Measurements from ENCODE around the gene KCNH1.
"Not testable (repeated sequence)": the region's sequence is repeated elsewhere in the genome, so short reads cannot be mapped to it uniquely, and the experiment has no call there.

The KCNH1 gene

DNA sequence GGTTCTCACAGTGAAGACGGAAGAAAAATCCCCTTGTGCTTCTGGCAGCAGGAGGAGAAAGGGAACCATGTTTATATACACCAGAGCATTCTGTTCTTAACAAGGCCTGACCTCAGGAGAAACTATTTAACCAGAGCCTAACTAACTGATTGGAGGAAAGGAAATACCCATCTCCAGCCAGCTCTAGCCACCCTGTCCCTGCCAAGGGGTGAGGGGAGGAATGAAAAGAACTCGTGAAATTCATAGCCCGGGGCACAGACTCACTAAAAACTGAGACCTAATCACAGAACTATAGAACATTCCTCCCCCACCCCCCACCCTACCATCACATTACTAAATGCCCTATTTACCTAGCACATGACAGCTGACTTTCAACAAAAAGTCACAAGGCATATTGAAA lies 65.0 kb downstream of the KCNH1 start:
- Mint-ChIP-seq H3K27ac (no peak overlapping the region), H3K4me3 (no peak overlapping the region), H3K27me3 (peaks cover 0 to 12% of the 10 kb centered on the region in 2 donors), H3K9me3 (peaks cover 0 to 2% of the 10 kb centered on the region in 2 donors), H3K36me3 (no peaks in the 10 kb centered on the region), H3K4me1 (no peaks in the 10 kb centered on the region)
- ATAC-seq (replicated peaks), result no peak
- DNase-seq, result no peak

DNA sequence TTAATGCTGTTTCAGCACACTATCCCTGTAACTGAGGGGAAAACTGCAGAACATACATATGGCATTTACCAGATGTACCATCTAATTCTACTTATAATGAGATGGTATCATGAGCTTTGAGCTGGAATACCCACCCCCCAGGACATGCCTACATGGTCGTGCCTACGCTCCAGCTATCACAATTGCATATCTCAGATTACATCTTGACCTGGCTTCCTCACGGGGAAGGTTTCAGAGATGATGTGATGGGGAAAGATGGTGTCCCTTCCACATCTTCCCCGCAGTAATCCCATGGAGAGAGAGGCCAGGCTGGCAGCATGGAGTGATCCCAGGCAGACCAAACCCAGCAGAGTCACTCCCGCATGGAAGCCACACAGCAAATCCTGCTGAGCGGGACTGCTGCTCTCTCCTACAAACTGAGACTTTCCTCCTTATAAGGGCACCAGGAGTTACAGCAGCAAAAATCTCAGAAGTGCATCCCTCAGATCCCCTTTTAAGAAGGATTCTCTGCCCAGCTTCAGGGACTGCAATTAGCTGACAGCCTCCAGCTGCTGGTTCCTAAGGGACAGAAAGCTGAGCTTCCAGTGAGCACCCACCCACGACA lies 67.1 kb downstream of the KCNH1 start:
- DNase-seq (no peak), ATAC-seq (replicated peaks) (no peak)
- Mint-ChIP-seq H3K36me3 (no peaks in the 10 kb centered on the region), H3K27me3 (peaks cover 6 to 12% of the 10 kb centered on the region in 2 donors), H3K27ac (no peak overlapping the region), H3K4me1 (no peaks in the 10 kb centered on the region), H3K4me3 (no peak overlapping the region), H3K9me3 (peaks cover 4 to 5% of the 10 kb centered on the region in 2 donors)

DNA sequence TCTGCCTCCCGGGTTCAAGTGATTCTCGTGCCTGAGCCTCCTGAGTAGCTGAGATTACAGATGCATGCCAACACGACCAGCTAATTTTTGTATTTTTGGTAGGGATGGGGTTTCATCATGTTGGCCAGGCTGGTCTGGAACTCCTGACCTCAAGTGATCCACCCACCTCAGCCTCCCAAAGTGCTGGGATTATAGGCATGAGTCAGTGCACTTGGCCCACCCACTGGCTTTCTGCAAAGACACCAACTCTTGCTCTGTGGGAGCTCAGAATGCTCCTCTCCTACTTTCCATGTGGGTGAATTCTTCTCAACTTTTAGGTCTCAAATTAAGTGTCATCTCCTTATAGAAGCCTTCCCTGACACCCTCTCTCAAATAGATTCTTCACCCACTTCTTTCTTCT lies 92.1 kb downstream of the KCNH1 start:
- H3K9me3 Mint-ChIP-seq; DNase-seq; H3K27ac Mint-ChIP-seq; ATAC-seq (replicated peaks); H3K36me3 Mint-ChIP-seq; H3K4me1 Mint-ChIP-seq; H3K4me3 Mint-ChIP-seq: not testable (repeated sequence)
- H3K27me3 Mint-ChIP-seq, result peaks cover 10 to 23% of the 10 kb centered on the region in 2 donors

DNA sequence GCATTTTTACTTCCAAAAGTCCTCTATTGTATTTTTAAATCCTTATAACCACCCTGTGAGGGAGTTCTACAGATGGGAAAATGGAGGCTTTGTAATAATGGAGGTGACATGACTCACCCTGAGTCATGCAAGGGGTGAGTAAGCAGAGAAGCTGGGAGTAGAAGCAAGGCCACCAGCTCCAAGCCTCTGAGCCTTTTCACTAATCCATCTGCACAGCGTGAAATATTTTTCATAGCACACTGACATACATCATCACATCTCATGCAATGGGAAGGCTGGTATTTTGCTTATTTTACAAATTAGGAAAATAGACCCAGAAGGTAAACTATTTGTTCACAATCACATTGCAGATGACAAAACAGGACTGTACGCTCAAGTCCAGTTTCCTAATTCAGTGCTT lies 96.9 kb downstream of the KCNH1 start:
- peaks cover 0 to 1% of the 10 kb centered on the region in 2 donors for H3K9me3 Mint-ChIP-seq
- H3K4me1 Mint-ChIP-seq, result no peaks in the 10 kb centered on the region
- ATAC-seq (replicated peaks), result no peak
- no peak overlapping the region for H3K27ac Mint-ChIP-seq
- H3K4me3 Mint-ChIP-seq, result no peak overlapping the region
- no peaks in the 10 kb centered on the region for H3K36me3 Mint-ChIP-seq
- no peaks in the 10 kb centered on the region for H3K27me3 Mint-ChIP-seq
- DNase-seq, result no peak

DNA sequence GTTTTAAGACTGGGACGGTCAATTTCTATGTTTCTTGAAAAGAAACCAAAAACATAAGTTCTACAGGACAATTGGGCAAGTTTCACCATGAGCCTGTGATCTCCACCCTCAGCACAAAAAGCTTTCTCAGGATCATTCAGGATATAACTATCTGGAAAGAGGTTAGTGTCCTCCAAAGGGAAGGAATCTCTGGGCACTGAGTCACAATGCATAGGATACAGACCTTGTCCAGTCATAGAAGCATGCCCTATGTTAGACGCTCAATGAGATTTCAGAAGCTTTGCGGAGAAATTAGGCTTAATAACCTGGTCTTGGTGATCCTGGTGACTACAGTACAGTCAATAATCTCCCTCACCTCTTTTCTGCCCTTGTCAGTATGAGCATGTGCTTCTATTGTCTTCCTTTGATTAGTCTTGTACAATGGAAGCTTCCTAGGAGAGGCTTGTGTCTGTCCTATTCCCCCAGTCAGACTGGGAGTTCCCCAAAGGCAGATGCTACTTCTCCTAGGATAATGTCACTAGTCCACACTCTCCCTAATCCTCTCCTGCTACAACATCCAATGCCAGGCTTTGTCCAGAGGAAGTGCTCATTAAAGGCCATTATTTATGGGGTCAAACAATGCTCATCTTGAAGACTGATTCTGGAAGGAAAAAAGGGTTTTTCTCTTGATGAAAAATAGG lies 97.4 kb downstream of the KCNH1 start:
- Mint-ChIP-seq H3K4me3 (no peak overlapping the region), H3K27ac (no peak overlapping the region), H3K27me3 (no peaks in the 10 kb centered on the region), H3K9me3 (peaks cover 0 to 1% of the 10 kb centered on the region in 2 donors), H3K36me3 (no peaks in the 10 kb centered on the region), H3K4me1 (no peaks in the 10 kb centered on the region)
- ATAC-seq (replicated peaks) (no peak), DNase-seq (no peak)

DNA sequence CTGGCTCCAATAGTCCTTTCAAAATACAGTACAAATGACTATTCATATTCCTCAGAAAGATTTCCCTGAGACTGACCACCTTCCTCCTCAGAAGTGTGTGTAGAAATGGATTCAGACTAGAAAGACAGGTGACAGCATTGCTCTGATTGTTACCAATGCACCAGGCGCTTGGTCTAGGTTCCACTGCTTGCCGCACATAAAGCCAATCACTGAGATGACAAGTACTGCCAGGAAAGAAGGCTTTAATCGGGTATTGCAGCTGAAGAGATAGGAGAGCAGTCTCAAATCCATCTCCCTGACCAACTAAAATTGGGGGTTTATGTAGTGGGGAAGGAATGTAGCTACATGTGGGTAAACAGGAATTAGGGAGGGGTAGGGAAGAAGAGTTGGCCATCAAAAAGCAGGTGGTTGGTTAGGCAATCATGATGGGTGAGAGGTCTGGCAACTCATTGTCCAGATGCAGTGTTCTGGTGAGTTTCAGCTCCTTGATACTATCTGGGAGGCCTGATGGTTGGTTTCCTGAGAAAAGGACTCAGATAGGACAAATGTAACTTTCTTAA lies 98.0 kb downstream of the KCNH1 start:
- no peak overlapping the region for H3K27ac Mint-ChIP-seq
- H3K9me3 Mint-ChIP-seq, result peaks cover 0 to 1% of the 10 kb centered on the region in 2 donors
- no peak overlapping the region for H3K4me3 Mint-ChIP-seq

DNA sequence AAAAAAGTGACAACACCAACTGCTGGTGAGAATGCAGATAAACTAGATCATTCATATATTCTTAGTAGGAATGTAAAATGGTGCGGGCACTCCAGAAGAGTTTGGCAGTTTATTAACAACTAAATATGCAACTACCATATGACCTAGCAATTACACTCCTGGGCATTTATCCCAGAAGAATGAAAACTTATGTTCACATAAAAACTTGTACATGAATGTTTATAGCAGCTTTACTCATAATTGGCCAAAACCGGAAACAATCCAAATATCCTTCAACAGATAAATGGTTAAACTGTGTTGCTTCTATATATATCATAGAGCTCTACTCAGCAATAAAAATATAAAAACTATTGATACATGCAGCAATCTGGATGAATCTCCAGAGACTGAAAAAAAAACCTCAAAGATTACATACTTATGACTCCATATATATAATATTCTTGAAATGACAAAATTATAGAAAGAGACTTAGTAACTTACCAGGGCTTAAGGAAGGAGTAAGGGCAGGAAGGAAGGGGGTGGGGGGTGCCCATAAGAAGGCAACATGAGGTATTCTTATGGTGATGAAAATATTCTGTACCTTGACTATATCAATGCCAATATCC lies 99.9 kb downstream of the KCNH1 start:
- Mint-ChIP-seq H3K4me3 (no peak overlapping the region), H3K27ac (no peak overlapping the region), H3K9me3 (peaks cover 0 to 4% of the 10 kb centered on the region in 2 donors), H3K27me3 (no peaks in the 10 kb centered on the region), H3K36me3 (no peaks in the 10 kb centered on the region), H3K4me1 (no peaks in the 10 kb centered on the region)
- ATAC-seq (replicated peaks) (no peak), DNase-seq (no peak)

More for the DNA sequence above, 98.0 kb downstream of the KCNH1 start:
- ATAC-seq (replicated peaks), result no peak
- no peak for DNase-seq
- H3K27me3 Mint-ChIP-seq, result no peaks in the 10 kb centered on the region
- no peaks in the 10 kb centered on the region for H3K36me3 Mint-ChIP-seq
- no peaks in the 10 kb centered on the region for H3K4me1 Mint-ChIP-seq

DNA sequence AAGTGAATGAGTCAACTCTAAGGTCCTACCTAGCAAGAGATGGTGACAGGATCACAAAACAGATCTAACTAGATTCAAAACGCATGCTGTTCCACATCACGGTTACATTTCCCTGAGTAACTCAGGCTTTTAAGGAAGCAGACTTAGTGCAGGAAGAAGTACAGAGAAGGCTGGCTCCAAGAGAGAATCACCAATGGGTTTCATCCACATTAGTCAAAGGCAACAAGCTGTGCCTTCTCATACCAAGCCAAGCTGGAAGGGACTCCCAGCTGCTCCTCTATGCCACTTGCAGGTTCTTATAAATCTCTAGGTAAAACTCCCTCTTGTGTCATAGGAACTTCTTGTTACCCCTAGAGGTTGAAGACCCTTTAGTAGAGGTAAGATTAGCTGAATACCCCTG lies 109.0 kb downstream of the KCNH1 start:
- ATAC-seq (replicated peaks), result no peak
- Mint-ChIP-seq H3K4me3 (no peak overlapping the region), H3K4me1 (no peaks in the 10 kb centered on the region), H3K27ac (no peak overlapping the region), H3K27me3 (peaks cover 7 to 23% of the 10 kb centered on the region in 2 donors), H3K36me3 (no peaks in the 10 kb centered on the region), H3K9me3 (peaks cover 3 to 4% of the 10 kb centered on the region in 2 donors)
- DNase-seq, result no peak

DNA sequence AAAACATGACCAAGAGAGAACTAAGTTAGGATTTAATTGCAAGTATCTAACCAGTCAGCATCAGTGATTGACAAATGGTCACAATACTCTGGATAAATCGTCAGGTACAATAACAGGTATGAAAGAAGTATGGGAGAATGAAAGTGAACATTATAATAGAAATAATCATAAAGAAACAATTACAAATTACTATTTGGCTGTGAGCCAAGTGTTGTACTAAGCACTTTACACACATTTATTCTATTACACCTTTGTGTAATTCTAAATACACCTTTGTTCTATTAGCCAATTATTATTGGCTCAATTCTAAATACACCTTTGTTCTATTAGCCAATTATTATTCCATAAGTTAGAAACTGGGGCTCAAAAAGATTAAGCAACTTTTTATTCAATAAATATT lies 114.7 kb downstream of the KCNH1 start:
- Mint-ChIP-seq H3K9me3 (peaks cover 0 to 3% of the 10 kb centered on the region in 2 donors), H3K27me3 (peaks cover 7 to 21% of the 10 kb centered on the region in 2 donors), H3K4me3 (no peak overlapping the region), H3K4me1 (no peaks in the 10 kb centered on the region), H3K36me3 (no peaks in the 10 kb centered on the region), H3K27ac (no peak overlapping the region)
- no peak for ATAC-seq (replicated peaks)
- DNase-seq, result no peak

DNA sequence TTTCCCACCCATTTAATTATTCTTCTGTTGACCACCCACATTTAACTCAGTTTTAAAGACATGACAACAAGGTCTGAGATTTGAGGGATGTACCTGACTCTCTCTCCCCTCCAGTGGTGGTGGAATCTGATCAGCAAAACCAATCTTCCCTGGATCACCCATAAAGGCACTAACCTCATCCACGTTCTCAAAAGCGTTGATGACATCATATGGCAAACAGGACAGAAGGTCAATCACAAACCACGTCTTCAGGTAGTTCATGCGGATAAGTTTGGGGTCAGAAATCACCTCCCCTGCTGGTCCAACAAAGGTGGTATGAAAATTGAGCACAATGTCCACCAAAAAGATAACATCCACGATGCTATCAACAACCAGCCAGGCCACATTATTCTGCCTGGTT lies 115.3 kb downstream of the KCNH1 start:
- no peaks in the 10 kb centered on the region for H3K36me3 Mint-ChIP-seq
- H3K27ac Mint-ChIP-seq, result no peak overlapping the region
- no peaks in the 10 kb centered on the region for H3K4me1 Mint-ChIP-seq
- ATAC-seq (replicated peaks) (no peak), DNase-seq (no peak)
- H3K4me3 Mint-ChIP-seq, result no peak overlapping the region
- H3K27me3 Mint-ChIP-seq, result peaks cover 6 to 21% of the 10 kb centered on the region in 2 donors
- peaks cover 0 to 3% of the 10 kb centered on the region in 2 donors for H3K9me3 Mint-ChIP-seq

DNA sequence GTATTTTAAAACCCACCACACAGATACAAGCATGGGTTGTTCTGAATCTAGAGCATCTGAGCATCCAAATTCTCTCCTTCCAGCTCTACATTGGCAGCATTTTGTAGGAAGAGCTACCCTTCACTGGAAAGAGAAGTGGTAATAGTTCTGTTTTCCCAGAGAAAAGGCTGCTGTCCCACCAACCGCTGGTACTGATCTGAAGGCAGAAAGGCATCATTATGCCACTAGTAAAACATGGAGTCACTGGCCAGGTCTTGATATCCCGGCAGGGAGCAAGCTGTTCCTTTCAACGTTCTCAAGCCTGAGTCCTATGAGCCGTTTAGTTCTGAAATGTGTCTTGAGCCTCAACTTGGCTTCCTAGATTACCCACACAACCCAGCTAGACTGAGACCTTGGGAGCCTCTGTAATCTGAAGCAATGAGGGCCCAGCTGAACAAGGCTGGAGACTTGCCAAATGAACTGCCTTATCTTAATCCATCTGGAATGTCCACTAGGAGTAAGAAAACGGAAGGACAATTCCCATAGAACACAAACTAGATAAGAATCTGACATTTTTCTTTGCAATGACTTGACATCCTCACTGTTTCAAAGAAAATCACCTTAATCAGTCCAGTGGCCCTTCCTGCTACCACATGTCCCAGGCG lies 116.8 kb downstream of the KCNH1 start:
- Mint-ChIP-seq H3K27ac (no peak overlapping the region), H3K4me3 (no peak overlapping the region), H3K4me1 (no peaks in the 10 kb centered on the region), H3K27me3 (peaks cover 6 to 29% of the 10 kb centered on the region in 2 donors), H3K9me3 (peaks cover 0 to 3% of the 10 kb centered on the region in 2 donors), H3K36me3 (no peaks in the 10 kb centered on the region)
- no peak for DNase-seq
- no peak for ATAC-seq (replicated peaks)

DNA sequence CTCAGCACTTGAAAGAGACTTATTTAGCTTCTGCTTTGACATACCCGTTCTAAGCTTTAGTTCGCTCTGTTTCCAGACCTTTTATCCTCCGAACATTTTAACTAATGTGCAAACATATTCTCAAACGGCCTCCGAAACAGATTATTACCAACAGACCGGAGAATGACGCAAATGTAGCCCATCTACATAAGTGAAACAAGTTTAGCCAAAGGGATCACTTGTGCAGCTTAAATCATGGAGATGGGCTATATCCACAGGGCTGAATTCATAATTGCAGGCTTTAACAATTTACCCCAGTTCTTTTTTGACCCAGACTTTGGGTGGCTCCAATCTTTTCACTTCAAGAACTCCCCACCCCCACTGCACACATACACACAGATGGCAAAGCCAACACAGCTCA lies 119.7 kb downstream of the KCNH1 start:
- peaks cover 16 to 32% of the 10 kb centered on the region in 2 donors for H3K27me3 Mint-ChIP-seq
- no peak for ATAC-seq (replicated peaks)
- no peak for DNase-seq
- H3K36me3 Mint-ChIP-seq, result no peaks in the 10 kb centered on the region
- no peak overlapping the region for H3K4me3 Mint-ChIP-seq
- peaks cover 0 to 2% of the 10 kb centered on the region in 2 donors for H3K9me3 Mint-ChIP-seq
- H3K27ac Mint-ChIP-seq, result no peak overlapping the region
- H3K4me1 Mint-ChIP-seq, result no peaks in the 10 kb centered on the region

DNA sequence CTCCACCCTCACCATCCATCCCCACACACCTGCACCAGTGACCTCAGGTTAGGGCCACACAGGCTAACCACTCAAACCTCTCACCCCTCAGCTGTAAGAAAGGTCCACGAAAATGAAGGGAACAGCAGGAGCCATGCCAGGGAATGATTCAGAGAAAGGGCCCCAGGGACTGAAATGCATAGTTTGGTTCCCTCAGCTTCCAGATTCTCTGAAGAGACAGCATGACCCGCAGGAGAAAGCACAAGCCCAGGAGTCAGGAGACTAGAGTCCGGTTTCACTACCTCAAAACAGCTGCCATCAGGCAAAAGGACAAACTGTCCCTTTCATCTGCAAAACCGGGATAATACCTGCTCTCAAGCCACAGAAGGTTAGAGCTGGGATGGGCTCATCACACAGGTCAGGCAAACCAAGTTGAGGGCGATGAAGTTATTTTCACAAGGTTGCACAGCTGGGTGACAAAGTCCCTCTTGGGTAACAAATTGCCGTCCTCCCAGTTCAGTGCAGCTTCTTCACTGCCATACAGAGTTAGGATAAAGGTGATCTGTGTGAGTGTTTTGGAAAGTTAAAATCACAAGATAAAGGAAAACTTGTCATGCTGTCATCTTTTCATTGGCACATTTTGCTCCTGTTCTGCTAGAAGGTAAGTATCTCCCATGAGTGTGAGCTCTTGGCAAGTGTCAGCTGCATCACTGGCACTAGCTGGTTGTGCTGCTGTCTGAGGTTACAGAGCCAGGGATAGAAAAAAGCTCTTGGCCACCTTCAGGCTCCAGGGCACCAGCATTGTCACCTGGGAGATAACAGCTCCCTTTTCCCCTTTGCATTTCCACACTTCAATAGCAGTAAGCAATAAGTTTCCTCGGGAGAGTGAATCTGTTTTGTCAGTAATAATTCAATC lies 120.4 kb downstream of the KCNH1 start:
- H3K27me3 Mint-ChIP-seq, result peaks cover 16 to 35% of the 10 kb centered on the region in 2 donors
- no peak for ATAC-seq (replicated peaks)
- no peak overlapping the region for H3K27ac Mint-ChIP-seq
- H3K4me3 Mint-ChIP-seq, result no peak overlapping the region
- H3K36me3 Mint-ChIP-seq, result no peaks in the 10 kb centered on the region
- no peaks in the 10 kb centered on the region for H3K4me1 Mint-ChIP-seq
- DNase-seq, result no peak
- H3K9me3 Mint-ChIP-seq, result peaks cover 0 to 2% of the 10 kb centered on the region in 2 donors

DNA sequence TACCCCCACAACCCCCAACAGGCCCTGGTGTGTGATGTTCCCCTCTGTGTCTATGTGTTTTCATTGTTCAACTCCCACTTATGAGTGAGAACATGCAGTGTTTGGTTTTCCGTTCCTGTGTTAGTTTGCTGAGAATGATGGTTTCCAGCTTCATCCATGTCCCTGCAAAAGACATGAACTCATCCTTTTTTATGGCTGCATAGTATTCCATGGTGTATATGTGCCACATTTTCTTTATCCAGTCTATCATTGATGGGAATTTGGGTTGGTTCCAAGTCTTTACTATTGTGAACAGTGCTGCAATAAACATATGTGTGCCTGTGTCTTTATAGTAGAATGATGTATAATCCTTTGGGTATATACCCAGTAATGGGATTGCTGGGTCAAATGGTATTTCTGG lies 122.8 kb downstream of the KCNH1 start:
- not testable (repeated sequence) for H3K4me1 Mint-ChIP-seq; H3K9me3 Mint-ChIP-seq; H3K36me3 Mint-ChIP-seq; ATAC-seq (replicated peaks); DNase-seq; H3K4me3 Mint-ChIP-seq; H3K27ac Mint-ChIP-seq
- peaks cover 10 to 26% of the 10 kb centered on the region in 2 donors for H3K27me3 Mint-ChIP-seq
